ENCODE data around the gene EYS.

Gene EYS

GRCh38 chr6:64289931-64290330 lies 1417.1 kb downstream of the EYS start:
- TF ChIP-seq CTCF (IDR thresholded peaks at IDR 0.05), result no peak
- H3K27ac ChIP-seq, result no peak overlapping the region
- DNase-seq (ENCODE audit: low spot score), result no peak

GRCh38 chr6:64288351-64288750 lies 1418.7 kb downstream of the EYS start:
- Histone ChIP-seq H3K4me3 (no peak overlapping the region), H3K27ac (no peak overlapping the region)
- DNase-seq (ENCODE audit: low spot score), result no peak
- TF ChIP-seq CTCF (IDR thresholded peaks at IDR 0.05), result no peak

More at GRCh38 chr6:64289931-64290330, 1417.1 kb downstream of the EYS start:
- no peak overlapping the region for H3K4me3 ChIP-seq

GRCh38 chr6:64281167-64281566 lies 1425.9 kb downstream of the EYS start:
- Histone ChIP-seq H3K4me3 (no peak overlapping the region), H3K27ac (no peak overlapping the region)
- DNase-seq (ENCODE audit: low spot score), result no peak
- no peak for TF ChIP-seq CTCF (IDR thresholded peaks at IDR 0.05)

DNA sequence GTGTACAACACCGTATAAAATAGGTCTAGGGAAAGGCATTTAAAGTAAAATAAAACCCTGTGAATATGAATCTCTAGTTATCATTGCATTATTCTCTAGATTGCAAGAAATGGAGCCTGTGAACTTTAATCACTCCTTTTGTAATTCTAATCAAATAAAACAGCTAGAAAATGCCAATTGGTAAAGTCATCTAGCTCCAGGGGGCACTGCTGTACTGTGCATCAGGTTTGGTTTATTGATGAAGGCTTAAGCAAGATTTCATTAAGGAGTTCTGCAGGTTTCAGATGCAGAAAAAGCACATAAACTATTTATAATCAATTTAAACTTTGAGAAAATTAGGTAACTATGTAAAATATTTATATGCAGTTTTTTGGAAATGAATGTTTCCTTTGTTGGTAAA lies 1426.5 kb downstream of the EYS start:
- no peak overlapping the region for H3K4me3 ChIP-seq
- H3K27ac ChIP-seq, result no peak overlapping the region
- DNase-seq (ENCODE audit: low spot score), result no peak
- no peak for TF ChIP-seq CTCF (IDR thresholded peaks at IDR 0.05)

DNA sequence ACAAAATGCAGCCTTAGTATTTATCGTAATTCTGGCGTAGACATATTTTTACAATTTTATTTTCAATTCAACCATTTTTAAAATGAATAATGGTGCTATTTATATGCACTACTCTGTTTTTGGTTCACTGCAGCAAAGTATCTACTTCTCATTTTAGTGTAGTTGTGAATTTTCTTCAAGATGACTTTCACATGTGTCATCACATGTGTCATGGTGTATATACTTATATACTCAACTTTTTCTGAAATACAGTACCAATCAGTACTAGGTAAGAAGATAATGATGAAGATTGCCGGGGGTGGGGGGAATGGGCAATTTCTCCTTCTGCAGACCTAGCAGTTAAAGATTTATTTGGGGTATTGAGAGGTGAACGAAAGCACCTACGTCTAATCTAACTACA lies 1436.9 kb downstream of the EYS start:
- Histone ChIP-seq H3K27ac (no peak overlapping the region), H3K4me3 (no peak overlapping the region)
- DNase-seq (ENCODE audit: low spot score), result no peak
- TF ChIP-seq CTCF (IDR thresholded peaks at IDR 0.05), result no peak

DNA sequence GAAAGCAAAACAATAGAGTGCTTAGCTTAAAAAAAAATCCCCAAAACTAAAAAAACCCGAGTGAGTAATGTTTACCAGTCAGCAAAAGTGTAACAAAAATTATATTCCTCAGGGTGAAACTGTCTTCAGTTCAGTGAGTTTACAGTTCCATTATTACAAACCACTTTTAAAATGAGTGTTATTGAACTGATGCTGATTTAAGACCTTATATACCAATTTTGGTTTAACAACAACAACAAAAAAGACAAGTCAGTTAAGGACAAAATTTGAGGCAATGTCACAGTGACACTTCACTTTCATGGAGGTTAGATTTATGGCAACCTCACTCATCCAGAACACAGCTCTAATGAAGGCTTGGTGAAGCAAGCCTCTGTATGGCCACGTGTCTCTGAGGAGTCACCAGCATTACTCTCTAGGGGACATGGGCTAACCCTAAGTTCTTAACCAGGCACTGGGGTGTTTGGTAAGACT lies 1440.6 kb downstream of the EYS start:
- H3K27ac ChIP-seq, result no peak overlapping the region
- no peak for DNase-seq (ENCODE audit: low spot score)
- no peak overlapping the region for H3K4me3 ChIP-seq
- no peak for TF ChIP-seq CTCF (IDR thresholded peaks at IDR 0.05)

GRCh38 chr6:64263778-64264177 lies 1443.2 kb downstream of the EYS start:
- Histone ChIP-seq H3K27ac (no peak overlapping the region), H3K4me3 (no peak overlapping the region)
- no peak for DNase-seq (ENCODE audit: low spot score)
- no peak for TF ChIP-seq CTCF (IDR thresholded peaks at IDR 0.05)
